PC-9 (cell line): ENCODE results near the gene FAAH.

ENCODE experiments used
- EZH2 ChIP-seq: fragments of 200-600 bp; sonication (generic); IDR thresholded peaks from 2 replicates; pipeline ENCODE4 v1.8.0; 2017; ENCODE audit warnings: antibody characterized with exemption, low read depth
- TF ChIP-seq, protein P1 (sequence below): fragments of 200-600 bp; sonication (generic); conservative IDR thresholded peaks from 2 replicates; pipeline ENCODE4 v1.6.1; 2017; ENCODE audit warnings: mixed run types, antibody characterized with exemption, mild to moderate bottlenecking, moderate library complexity

GRCh38 chr1:46405724-46406123 is 11.6 kb downstream of the FAAH start:
- TF ChIP-seq, protein P1, sequence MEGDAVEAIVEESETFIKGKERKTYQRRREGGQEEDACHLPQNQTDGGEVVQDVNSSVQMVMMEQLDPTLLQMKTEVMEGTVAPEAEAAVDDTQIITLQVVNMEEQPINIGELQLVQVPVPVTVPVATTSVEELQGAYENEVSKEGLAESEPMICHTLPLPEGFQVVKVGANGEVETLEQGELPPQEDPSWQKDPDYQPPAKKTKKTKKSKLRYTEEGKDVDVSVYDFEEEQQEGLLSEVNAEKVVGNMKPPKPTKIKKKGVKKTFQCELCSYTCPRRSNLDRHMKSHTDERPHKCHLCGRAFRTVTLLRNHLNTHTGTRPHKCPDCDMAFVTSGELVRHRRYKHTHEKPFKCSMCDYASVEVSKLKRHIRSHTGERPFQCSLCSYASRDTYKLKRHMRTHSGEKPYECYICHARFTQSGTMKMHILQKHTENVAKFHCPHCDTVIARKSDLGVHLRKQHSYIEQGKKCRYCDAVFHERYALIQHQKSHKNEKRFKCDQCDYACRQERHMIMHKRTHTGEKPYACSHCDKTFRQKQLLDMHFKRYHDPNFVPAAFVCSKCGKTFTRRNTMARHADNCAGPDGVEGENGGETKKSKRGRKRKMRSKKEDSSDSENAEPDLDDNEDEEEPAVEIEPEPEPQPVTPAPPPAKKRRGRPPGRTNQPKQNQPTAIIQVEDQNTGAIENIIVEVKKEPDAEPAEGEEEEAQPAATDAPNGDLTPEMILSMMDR, result no peak
- no peak for TF ChIP-seq EZH2
